GM21825 (cell line): ENCODE results near the gene DGAT2.
"Not testable (repeated sequence)": the region's sequence is repeated elsewhere in the genome, so short reads cannot be mapped to it uniquely, and the experiment has no call there.

Experiments used
- ATAC-seq: cut with Tn5 transposase; IDR thresholded peaks from one replicate; pipeline ENCODE4 v1.9.1; 2021; ENCODE audit warnings: mild to moderate bottlenecking, moderate library complexity; ENCODE audit not compliant: unreplicated experiment

DGAT2 gene, protein sequence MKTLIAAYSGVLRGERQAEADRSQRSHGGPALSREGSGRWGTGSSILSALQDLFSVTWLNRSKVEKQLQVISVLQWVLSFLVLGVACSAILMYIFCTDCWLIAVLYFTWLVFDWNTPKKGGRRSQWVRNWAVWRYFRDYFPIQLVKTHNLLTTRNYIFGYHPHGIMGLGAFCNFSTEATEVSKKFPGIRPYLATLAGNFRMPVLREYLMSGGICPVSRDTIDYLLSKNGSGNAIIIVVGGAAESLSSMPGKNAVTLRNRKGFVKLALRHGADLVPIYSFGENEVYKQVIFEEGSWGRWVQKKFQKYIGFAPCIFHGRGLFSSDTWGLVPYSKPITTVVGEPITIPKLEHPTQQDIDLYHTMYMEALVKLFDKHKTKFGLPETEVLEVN

DNA sequence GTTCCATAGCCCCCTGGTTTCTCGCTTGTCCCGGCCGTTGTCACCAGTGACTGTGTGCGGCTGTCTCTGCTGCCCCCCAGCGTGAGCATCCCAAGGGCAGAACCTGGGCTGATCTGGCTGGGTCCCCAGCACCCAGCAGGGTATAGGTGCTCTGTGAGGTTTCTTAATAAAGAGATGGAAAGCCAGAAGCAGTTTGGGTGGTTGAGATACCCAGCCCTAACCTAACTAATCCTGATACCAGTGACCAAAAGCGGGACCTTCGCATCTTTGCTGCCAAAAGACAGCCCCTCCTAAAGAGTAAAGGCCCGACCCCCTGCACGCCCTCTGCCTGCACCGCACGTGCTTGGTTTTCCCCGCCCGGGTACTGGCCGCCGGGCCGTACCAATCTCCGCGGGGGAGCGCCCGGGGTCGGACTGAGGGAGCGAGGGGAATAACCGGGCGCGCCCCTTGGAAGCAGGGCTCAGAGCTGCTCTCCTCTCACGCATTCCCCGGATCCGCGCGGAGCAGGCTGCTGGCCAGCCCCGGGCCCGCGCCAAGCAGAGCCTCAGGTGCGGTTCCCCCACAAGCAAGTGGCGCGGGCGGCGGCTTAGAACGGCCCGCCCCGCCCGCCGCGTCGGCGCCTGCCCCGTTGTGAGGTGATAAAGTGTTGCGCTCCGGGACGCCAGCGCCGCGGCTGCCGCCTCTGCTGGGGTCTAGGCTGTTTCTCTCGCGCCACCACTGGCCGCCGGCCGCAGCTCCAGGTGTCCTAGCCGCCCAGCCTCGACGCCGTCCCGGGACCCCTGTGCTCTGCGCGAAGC lies at the start of gene DGAT2:
Gene DGAT2 (plus strand): TSS at position 667 of the 797 bp plus-strand sequence. CDS start 214 bp downstream, outside the sequence.
- peak; percentile 67 for ATAC-seq

DNA sequence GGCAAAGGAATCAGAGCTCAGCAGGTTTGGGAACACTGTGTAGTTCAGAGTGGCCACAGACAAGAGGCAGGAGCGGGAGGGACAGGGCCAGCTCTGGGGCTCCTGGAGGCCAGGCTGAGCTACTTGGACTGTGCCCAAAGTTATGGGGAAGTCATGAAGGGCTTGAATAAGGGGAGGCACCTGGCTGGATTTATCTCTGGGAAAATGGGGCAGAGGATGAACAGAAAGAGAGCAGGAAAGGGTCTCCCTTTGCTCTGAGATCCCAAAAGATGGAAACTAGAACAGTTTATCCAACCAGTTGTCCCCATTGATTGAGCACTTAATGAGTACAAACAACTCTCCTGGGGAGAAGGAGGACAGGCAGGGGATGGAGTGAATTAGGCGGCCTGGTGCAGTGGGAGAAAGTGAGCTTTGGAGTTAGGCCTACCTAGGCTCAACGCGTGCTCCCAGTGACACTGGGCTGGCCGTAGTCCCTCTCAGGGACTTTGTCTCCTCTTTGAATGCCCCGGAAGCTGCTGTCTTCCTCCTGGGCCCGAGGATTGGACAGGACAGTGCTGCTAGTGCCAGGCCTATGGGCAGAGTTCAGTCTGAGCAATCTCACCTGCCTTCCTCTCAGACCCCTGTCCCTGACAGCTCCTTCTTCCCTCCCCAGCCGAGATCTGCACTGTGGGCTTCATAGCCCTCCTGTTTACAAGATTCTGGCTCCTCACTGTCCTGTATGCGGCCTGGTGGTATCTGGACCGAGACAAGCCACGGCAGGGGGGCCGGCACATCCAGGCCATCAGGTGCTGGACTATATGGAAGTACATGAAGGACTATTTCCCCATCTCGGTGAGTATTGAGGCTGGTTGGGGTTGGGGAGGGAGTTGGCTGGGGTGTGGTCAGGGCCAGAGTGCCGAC lies 49.0 kb upstream of the DGAT2 start:
- no peak for ATAC-seq

DNA sequence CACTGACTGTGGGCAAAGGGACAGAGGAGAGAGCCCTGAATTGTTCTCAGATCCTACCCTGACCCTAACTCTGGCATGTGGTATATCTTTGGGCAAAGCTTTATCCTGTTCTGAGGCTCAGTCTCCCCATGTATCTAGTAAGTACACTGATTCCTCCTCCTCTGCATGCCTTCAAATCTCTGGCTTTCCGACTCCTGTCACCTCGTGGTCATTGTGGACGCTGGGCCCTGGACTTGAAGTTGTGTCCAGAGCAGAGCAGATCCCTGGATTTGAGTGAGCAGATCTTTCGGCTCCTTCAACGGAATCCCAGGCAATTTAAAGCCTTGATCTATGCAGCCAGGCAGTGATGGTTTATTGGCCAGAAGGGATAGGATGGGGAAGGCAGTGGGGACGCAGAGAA lies 47.9 kb upstream of the DGAT2 start:
- ATAC-seq = no peak

DNA sequence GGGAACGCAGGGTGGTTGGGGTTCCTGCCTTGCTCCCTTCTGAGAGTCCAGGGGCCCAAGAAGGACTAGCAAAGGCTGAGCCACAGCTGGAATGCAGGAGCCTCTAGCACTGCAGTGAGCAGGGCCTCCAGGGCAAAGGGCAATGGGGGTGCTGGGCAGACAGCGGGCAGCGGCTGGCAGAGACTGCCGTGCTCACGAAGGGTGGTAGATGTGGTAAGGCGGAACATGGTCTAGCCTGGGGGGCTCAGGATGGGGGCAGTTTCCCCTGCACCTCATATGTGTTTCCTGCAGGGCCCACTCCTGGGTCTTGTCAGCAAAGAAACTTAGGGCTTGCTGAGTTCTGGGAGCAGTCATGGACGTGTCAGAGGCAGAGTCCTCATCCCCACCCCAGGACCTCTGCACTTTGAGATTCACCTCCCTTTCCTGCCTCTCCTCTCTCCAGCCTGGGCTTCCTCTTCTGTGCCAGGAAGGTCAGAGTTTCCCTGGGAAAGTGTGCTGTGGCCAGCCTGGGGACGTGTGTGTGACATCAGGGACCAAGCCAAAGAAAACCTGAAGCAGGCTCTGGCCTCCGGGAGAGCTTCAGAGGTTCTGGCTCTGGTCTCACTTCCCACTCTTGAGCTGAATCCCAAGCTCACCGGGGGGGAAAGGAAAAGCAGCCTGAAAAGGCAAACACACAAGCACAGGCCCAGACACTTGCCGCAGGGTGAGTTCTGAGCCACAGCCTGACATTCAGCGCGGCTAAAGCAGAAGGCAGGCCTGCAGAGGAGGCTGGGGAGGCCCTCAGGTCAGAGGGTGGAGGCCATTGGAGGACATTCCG lies 46.5 kb upstream of the DGAT2 start:
- ATAC-seq = no peak

DNA sequence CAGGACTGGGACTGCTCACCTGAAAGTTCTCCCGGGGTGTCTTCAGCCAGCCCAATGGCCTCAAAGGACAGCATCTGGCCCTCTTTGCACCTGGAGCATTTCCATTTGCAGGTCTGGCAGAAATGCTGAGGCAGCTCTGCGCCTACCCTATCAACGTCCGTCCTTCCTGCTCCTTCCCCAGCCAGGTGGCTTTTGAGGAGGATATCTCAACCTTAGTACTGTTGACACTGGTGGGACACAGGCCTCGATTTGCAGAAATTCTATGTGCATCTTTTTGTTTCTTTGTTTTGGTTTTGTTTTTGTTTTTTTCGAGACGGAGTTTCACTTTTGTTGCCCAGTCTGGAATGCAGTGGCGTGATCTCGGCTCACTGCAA lies 45.9 kb upstream of the DGAT2 start:
- no peak for ATAC-seq

DNA sequence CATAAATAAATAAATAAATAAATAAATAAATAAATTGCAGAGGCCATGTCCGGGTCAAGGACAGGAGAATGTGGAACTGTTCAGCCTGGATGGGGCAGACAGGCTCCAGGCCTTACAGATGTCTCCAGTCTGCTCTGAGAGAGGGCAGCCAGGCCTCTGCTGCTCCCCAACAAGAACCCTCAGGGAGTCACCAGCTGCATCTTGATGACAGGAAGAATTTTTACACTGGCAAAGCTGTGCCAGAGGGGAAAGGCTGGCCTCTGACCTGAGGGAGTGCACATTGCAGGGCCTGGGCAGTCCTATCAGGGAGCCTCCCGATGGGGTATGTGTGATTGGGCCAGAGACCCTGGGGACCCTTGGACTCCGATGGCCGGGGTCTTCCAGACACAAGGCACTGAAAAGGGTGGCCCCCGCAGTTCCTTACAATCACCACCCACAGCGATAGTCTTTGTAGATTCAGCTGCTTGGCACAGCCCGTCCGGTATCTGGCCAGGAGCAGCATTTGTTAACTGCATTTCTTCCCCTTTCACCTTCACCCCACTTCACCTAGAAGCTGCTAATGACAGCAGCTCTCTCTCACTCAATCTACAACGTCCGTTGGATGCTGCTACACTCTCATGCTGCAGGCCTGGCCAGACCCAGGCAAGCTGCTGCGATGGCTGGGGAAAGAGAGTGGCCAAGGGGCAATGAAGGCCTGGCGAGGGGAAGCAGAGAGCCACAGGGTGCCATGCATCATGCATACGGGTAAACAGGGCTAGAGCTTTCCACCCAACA lies 42.8 kb upstream of the DGAT2 start:
- ATAC-seq = no peak

DNA sequence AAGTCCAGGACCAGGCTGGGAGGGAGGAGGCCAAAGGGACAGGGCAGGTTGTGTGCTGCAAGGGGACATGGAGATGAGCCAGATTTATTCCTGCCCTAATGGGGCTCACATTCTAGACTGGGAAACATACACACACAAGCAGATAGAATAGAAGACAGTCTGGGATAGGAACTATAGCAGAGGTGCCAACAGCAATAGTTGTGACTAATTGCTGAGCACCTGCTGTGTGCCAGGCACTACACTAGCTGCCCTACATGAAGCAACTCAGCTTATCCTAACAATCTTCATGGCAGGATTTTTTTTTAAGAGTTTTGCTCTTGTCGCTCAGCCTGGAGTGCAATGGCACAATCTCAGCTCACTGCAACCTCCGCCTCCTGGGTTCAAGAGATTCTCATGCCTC lies 39.6 kb upstream of the DGAT2 start:
- ATAC-seq = no peak

DNA sequence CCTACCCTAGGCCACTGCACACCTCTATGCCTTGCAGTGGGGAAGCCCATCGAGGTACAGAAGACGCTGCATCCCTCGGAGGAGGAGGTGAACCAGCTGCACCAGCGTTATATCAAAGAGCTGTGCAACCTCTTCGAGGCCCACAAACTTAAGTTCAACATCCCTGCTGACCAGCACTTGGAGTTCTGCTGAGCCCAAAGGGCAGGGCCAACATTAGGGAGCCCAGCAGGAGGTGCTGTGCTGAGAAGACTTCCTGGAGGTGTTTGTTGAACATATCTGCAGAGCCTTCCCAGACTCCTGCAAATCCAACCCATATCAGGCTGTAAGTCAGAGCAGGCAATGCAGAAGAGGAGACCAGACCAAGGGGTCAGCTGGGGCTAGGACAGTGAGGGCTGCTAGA lies 37.5 kb upstream of the DGAT2 start:
- no peak for ATAC-seq

DNA sequence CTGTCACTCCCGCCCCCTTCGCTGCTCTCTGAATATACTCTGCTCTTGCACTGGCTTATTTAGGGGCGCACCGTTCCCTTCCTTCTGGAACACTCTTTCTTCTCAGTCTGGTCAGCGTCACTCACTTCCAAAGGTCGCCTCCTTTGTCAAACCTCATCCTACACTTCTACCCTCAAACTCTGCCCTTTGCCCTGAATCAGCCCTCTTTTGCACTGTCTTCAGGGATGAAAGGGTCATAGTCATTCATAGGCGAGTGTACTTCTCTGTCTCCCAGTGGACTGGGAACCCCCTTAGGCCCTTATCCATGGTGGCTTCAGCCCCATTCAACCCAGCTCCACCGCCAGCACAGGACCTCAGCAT lies 35.5 kb upstream of the DGAT2 start:
- no peak for ATAC-seq

DNA sequence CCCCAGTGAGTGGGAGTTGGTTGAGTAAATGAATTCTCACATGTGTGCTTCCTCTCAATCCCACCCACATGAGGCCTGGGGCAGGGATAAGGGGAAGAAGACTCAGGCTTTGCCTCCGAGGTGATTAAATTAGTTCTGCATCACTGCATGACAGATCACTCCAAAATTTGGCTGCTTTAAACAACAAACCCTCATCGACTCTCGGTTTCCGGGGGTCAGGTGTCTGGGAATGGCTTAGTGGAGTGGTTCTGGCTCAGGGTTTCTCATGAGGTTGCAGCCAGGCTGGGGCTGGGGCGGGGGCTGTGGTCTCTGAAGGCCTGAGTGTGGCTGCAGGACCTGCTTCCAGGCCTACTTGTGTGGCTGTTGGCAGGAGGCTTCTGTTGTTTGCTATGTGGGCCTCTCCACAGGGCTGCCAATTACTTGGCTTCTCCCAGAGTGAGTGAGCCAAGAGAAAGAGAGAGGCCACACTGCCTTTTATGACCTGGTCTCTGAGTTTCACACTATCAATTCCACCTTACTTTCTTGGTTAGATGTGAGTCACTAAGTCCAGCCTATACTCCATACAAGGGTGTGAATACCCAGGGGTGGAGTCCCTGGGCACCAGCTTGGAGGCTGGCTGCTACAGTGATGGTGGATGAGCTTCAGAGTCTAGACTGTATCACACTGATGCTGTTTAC lies 35.0 kb upstream of the DGAT2 start:
- no peak for ATAC-seq

DNA sequence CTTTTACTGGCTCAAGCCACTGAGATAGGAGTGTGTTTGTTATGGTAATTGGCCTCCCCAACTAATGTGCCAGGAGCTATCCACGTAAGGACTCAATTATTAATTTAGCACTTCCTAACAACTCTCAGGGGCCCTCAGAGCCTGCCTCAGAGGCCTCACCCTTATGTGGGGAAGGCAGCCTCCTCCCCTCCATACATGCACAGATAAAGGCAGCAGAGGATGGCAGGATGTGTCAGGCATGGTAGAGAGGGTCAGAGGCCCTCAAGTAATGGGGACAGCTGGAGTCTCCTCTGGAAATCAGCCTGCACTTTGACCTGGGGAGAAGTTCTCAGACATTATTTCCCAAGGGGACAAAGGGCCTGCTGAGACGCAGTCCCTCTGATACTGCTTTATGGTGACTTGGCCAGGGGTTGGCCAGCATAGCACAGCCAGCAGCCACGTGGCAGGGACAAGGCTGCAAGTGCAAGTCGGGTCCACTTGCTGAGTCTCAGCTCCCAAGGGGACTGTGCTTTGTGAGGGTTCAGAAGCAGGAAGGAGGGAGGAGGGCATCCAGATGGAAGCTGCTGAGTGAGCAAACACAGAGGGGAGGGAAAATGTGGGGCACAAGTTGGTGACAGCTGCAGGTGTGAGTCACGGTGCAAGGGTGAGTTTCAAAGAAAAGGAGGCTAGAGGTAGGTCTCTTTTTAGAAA lies 33.9 kb upstream of the DGAT2 start:
- no peak for ATAC-seq

DNA sequence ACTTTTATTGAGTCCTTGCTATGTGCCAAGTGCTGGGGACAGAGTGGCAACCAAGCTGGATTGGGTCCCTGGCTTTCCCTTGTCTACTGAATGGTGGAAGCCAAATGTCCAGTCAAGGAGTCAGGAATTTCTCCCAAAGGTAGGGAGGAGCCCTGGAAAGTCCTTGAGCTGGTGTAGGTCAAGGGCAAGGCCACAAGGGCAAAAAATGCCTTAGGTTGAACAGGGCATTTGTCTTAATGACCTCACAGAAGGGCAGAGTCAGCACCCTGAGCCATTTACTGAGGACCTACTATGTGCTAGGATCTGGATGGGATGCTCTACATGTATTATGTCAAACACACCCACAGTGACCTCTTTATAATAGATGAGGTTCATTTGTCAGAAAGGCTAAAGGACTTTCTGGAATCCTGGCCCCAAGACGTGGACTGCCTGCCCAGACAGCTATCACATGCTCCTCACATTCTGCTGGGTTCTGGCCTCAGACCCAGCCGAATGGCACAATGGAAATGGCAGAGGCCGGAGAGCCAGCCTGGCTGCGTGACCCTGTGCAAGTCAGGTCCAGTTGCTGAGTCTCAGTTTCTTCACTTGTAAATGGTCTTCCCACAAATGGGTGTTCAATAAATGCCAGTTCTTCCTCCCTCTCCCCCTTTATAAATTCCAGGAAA lies 33.3 kb upstream of the DGAT2 start:
- ATAC-seq = no peak

DNA sequence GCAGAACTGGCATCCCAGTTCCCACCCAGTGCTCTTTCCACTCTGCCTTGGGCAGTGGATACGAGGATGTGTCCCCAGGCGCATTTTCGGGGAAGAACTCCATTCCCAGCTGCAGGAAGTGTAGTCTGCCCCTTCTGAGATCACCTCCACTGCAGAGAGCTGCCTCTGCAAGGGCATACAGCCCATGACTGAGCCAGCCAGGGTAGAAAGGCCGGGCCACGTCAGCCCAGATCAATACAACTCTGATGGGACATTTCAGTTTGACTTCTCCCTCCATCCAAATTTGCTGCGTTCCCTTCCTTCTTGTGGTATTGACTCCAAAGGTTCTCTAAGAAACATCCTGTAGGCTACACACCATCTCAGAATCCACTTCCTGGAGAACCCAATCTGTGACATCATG lies 31.3 kb upstream of the DGAT2 start:
- no peak for ATAC-seq

DNA sequence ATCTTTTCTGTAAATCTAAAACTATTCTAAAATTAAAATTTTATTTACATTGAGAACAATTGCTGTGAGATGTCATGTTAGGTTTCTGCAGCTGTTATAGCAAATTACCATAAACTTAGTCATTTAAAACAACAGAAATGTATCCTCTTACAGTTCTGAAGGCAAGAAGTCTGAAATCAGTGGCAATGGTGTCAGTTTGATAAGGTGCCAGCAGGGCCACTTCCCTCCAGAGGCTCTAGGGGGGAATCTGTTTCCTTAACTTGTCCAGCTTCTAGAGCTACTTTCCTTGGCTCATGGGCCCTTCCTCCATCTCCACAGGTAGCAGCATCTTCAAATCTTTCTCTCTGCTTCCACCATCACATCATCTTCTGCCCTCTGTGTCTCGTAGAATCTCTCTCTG lies 27.9 kb upstream of the DGAT2 start:
- ATAC-seq = no peak

DNA sequence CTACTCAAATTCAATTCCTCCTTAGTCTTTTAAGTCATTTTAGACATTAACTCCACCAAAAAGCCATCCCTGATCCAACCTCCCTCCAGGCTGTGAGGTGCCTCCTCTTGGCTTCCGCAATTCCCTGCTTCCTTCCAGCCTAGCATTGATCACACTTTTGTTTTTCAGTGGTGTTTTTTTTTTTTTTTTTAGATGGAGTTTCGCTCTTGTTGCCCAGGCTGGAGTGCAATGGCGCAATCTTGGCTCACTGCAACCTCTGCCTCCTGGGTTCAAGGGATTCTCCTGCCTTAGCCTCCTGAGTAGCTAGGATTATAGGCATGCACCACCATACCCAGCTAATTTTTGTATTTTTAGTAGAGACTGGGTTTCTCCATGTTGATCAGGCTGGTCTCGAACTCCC lies 25.4 kb upstream of the DGAT2 start:
- ATAC-seq = not testable (repeated sequence)

DNA sequence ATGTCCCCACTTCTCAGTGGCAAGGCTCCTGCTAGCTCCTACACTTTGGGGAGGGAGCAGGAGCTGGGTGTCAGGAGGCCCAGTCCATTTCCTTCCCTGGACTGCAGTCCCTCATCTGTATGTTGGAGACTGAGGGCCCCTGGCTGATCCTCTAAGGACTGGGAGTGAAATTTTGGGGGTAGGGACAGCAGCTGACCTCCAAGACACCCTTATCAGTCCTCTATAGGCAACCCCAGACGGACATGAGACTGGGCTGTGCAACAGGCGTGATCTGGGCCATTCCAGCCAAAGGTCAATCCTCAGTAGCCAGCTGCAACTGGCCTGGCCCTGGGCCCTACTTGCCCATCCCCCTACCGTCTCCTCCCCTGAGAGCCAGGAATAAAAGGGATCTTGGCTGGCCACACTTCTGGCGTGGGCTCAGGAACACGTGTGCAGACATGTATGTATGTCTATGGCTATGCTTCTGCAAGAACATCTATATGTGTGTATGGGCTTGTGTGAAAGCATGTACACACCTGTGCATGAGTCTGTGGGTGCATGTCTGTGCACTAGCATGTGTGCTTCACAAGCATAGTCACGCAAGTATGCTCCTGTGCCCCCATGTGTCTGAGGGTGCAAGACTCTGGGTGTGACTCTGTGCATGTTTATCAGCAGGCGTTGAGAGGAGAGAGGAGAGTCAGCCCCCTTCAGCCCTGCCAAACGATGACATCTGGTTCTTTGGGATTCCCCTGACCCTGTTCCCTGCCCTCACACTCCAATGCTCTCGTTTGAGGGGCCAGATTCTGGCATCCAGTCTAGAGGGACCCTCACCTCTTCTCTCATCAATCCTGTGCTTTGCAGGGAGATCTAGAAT lies 24.6 kb upstream of the DGAT2 start:
- no peak for ATAC-seq

DNA sequence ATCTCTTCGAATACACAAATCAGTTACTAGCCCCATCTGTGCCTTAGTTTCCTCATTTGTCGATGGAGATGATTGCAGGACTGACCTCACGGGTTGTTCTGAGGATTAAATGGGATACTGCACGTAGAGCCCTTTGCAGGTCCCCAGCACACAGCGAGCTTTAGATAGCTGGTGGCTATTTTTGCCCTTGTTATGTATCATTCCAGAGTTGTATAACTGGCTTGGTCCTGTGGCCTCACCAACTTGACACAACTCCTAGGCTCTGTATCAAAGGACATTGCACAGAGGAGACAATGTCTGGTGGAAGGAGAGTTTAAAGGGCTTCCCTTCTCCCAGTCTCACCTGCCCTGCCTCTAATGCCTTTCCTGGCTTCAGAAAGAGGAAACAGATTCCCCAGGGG lies 22.8 kb upstream of the DGAT2 start:
- no peak for ATAC-seq
